GDM1 (cell line): Measurements from ENCODE around the gene SMARCC1.
"Not testable (repeated sequence)": the region's sequence is repeated elsewhere in the genome, so short reads cannot be mapped to it uniquely, and the experiment has no call there.

Experiments used
- DNase-seq: peaks from one replicate; lab custom pipeline; 2025; lab: John Stamatoyannopoulos, UW

Gene SMARCC1

DNA sequence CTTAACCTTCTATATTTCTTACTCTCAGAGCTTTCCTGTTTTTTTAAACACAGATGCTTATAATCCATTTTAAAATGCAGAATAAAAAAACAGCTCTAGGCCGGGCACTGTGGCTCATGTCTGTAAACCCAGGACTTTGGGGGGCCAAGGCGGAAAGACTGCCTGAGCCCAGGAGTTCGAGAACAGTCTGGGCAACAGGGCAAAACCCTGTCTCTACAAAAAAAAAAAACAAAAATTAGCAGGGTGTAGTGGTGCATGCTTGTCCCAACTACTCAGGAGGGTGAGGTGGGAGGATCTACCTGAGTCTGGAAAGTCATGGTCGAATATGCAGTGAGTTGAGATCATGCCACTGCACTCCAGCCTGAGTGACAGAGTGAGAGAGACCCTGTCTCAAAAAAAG, 15.5 kb downstream of the SMARCC1 start:
- DNase-seq: no peak

DNA sequence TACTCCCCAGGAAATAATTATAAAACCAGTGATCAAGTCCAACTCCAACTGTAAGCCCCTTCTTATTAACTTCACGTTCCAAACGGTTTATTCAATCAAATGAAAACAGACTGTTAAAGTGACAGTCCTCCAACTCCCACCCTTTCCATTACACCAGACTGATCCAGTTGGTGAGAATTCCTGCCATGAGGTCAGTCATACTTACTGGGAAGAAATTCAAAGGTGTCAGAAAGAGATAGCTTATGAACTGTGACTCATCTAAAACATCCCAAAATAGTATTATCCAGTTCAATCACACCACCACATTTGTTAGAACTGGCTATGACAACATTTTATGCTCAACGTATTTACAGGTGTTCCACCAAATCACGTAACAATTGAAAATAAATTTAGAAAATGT, 19.5 kb downstream of the SMARCC1 start:
- no peak for DNase-seq

DNA sequence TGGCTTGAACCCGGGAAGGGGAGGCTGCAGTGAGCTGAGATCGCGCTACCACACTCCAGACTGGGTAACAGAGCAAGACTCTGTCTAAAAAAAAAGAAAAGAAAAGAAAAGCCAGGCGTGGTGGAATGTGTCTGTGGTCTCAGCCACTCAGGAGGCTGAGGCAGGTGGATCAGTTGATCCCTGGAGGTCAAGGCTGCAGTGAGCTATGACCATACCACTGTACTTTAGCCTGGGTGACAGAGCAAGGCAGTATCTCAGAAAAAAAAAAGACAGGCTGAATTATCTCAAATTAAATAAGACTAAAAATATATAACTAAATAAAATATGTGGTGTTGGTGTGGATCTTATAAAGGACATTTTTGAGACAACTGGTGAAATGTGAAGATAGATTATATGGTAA, 20.6 kb downstream of the SMARCC1 start:
- DNase-seq: no peak

GRCh38 chr3:47760207-47760606, 21.5 kb downstream of the SMARCC1 start:
- not testable (repeated sequence) for DNase-seq

DNA sequence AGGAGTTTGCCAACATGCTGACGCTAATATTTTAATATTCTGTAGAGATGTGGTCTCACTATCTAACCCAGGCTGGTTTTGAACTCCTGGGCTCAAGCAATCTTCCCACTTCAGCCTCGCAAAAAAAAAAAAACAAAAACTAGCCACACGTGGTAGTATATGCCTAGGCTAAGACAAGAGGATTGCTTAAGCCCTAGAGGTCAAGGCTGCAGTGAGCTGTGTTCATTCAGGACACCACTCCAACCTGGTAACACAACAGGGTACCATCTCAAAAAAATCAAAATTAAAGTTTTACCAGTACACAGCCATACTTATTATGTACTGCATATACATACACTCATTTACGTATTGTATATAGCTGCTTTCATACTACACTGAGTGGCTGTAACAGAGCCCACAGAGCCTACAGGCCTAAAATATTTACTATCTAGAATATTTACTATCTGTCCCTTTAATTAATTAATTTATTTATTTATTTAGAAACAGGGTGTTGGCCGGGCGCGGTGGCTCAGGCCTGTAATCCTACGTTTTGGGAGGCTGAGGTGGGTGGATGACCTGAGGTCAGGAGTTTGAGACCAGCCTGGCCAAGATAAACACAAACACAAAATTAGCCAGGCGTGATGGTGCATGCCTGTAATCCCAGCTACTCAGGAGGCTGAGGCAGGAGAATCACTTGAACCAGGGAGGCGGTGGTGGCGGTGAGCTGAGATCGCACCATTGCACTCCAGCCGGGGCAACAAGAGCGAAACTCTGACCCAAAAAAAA, 23.2 kb downstream of the SMARCC1 start:
- no peak for DNase-seq

GRCh38 chr3:47752716-47753115, 29.0 kb downstream of the SMARCC1 start:
- DNase-seq: no peak

GRCh38 chr3:47750811-47751354, 30.8 kb downstream of the SMARCC1 start:
- DNase-seq: not testable (repeated sequence)

GRCh38 chr3:47747558-47747957, 34.1 kb downstream of the SMARCC1 start:
- DNase-seq: no peak

DNA sequence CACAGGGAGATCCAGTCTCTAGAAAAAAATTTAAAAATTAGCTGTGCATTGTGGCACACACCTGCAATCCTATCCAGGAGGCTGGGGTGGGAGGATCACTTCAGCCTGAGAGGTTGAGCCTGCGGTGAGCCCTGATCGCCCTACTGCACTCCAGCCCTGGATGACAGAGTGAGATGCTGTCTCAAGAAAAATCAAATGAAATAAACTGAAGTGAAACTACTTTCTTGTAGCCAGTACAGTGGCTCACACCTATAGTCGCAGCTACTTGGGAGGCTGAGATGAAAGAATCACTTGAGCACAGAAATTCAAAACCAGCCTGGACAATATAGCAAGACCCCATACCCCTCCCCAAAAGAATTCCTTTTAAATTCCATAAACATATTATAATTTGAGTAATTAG, 35.4 kb downstream of the SMARCC1 start:
- DNase-seq: no peak

- DNase-seq: no peak
These were observed 37.8 kb downstream of the SMARCC1 start for GRCh38 chr3:47743855-47744254.

GRCh38 chr3:47743352-47743751, 38.3 kb downstream of the SMARCC1 start:
- DNase-seq: not testable (repeated sequence)

DNA sequence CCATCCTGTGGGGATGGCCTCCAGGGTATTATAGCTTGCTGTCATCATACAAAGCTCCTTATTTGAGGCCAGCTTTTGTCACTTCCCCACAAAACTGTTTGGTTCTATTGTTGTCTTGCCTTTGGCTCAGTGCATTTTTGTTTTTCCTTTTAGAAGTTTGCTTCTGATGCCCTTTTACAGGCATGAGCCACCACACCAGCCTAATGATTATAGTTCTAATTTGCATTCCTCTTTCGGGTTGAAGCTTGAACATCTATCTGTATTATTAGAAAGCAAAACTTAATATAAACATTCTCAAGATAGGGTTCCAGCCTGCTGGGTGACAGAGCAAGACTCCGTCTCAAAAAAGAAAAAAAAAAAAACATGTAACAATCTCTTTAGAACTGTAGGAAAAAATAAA, 39.8 kb downstream of the SMARCC1 start:
- no peak for DNase-seq

GRCh38 chr3:47732143-47732542, 49.5 kb downstream of the SMARCC1 start:
- DNase-seq: no peak

DNA sequence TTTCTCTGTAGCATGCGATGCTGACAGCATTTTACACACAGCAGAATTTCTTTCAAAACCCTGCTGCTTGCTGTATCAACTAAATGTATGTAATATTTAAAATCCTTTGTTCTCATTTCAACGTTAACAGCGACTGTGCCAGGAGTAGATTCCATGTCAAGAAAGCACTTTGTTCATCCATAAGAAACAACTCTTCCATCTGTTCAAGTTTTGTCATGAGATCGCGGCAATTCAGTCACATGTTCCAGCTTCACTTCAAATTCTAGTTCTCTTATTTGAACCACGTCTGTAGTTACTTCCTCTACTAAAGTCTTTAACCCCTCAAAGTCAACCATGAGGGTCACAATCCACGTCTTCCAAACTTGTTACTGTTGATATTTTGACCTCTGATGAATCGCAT, 50.6 kb downstream of the SMARCC1 start:
- DNase-seq: no peak

DNA sequence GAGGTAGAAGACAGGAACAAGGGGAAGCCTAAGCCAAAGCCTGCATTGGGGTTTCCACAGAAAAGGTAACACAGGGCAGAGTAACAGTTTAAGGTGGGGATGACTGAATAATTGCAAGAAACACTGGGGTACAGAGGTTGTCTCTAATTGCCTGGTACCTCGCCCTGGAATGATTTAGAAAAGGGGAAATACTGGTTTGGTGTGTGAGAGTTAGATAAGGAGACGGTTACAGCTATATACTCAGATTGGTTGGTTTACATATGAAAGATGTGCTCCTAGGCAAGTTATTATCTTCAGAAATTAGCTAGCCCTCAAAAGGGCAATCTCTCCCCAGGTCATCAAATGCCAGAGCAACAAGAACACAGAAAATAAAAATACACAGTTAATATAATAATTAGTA, 58.8 kb downstream of the SMARCC1 start:
- no peak for DNase-seq

GRCh38 chr3:47717448-47717847, 64.2 kb downstream of the SMARCC1 start:
- not testable (repeated sequence) for DNase-seq

GRCh38 chr3:47716656-47717055, 65.0 kb downstream of the SMARCC1 start:
- DNase-seq: no peak

- no peak for DNase-seq
These were observed 65.8 kb downstream of the SMARCC1 start for GRCh38 chr3:47715928-47716327.

- DNase-seq: no peak
These were observed 67.1 kb downstream of the SMARCC1 start for GRCh38 chr3:47714606-47715005.

GRCh38 chr3:47713655-47714054, 68.0 kb downstream of the SMARCC1 start:
- DNase-seq: no peak

DNA sequence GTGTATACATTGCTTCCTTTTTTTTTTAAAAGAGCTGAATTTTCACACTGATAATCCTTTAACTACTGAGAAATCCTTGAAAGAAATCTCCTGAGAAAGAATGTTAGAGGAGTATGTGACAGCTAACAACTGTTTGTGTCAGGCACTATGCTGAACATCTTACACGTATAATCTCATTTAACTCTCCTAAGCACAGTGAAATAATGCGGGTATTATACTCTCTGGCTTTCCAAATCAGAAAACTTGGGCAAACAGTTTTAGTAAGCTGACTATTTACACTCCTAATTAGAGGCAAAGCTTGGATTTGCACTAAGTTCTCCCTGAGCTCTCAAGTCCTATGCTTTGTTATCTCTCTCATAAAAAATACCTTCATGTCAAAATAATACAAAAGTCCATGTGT, 69.3 kb downstream of the SMARCC1 start:
- no peak for DNase-seq

- DNase-seq: no peak
These were observed 70.1 kb downstream of the SMARCC1 start for GRCh38 chr3:47711596-47711995.

DNA sequence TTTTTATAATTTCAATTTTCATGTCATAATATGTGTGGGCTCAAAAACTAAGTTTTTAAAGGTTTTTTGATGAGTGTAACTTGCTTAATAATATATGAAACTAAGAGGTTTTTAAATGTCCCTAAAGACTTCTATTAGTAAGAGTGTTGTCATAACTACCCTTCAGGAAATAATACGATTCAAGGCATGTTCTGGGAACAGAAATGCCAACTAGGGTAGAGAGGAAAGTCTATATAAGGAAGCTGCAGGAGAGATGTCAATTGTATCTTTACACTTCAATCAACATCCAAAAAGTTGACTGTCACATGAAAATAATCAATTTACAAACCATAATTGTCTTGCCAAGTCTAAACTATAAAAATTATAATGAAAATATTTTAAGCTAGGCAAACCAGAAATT, 76.3 kb downstream of the SMARCC1 start:
- no peak for DNase-seq

DNA sequence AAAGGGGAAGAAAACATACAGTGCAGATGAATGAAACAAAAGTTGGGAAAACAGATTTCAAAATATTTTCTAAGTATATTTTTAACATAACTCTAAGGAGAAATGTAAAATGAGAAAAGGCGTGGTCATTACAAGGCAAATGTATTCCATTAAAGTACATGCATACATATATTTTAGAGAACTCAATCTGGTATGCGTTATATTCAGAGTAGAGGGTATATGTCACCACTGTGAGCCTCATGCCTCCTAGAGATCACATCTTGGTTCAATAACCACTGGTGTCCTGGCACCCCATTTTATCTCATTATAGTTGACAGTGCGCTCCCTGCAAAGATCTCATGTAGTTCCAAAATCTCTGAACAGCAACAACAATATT, 77.5 kb downstream of the SMARCC1 start:
- no peak for DNase-seq
